Panc1 (cell line): ENCODE data around the gene WBP2NL.

Experiments used
- POLR2AphosphoS5 ChIP-seq: IDR thresholded peaks from 2 replicates; pipeline ENCODE4 v1.6.1; 2012; ENCODE audit warnings: mild to moderate bottlenecking, low read depth, low read length, moderate library complexity
- SIN3A ChIP-seq: IDR thresholded peaks from 2 replicates; pipeline ENCODE4 v1.6.1; 2012; ENCODE audit warnings: low read depth, mild to moderate bottlenecking, low read length, moderate library complexity, borderline replicate concordance; ENCODE audit not compliant: insufficient read depth
- TCF7L2 ChIP-seq: IDR thresholded peaks from 2 replicates; pipeline ENCODE4 v1.6.1; 2011; ENCODE audit warnings: mild to moderate bottlenecking, low read depth, low read length, inconsistent platforms
- TF ChIP-seq, protein P1 (sequence below): fragments of 450-650 bp; IDR thresholded peaks from 2 replicates; pipeline ENCODE4 v1.5.1; 2017; ENCODE audit warnings: mild to moderate bottlenecking
- TF ChIP-seq, protein P2 (sequence below), 2 experiments: IDR thresholded peaks; 2 replicates each; pipeline ENCODE4 v1.6.1; 2011 to 2012; ENCODE audit warnings: low read depth in 2 of 2, control low read depth in 1 of 2, low read length in 1 of 2, mild to moderate bottlenecking in 1 of 2, moderate library complexity in 1 of 2; ENCODE audit not compliant: insufficient read depth in 1 of 2

DNA sequence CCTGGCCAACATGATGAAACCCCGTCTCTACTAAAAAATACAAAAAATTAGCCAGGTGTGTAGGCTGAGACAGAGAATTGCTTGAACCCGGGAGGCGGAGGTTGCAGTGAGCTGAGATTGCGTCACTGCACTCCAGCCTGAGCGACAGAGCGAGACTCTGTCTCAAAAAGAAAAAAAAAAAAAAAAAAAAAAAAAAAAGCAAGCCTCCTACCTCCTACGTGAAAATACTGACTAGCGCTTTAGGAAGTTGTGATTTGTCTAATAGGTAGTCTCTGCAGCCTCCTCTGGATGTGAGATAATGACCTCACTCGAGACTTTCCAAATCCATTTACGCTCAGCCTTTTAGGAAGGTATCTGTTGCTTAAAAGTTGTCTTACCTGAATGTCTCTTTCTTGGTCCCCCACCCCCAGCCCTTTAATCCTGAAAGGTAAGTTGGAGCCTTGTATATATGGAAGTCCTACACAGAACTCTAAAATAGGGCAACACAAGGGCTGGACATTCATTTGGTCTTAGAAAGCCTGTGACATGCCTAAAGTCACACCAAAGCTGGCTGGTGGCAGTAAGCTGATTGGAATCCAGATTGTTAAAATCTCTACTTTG lies 23.8 kb upstream of the WBP2NL start:
- TF ChIP-seq, protein P1, sequence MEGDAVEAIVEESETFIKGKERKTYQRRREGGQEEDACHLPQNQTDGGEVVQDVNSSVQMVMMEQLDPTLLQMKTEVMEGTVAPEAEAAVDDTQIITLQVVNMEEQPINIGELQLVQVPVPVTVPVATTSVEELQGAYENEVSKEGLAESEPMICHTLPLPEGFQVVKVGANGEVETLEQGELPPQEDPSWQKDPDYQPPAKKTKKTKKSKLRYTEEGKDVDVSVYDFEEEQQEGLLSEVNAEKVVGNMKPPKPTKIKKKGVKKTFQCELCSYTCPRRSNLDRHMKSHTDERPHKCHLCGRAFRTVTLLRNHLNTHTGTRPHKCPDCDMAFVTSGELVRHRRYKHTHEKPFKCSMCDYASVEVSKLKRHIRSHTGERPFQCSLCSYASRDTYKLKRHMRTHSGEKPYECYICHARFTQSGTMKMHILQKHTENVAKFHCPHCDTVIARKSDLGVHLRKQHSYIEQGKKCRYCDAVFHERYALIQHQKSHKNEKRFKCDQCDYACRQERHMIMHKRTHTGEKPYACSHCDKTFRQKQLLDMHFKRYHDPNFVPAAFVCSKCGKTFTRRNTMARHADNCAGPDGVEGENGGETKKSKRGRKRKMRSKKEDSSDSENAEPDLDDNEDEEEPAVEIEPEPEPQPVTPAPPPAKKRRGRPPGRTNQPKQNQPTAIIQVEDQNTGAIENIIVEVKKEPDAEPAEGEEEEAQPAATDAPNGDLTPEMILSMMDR, result no peak
- TF ChIP-seq, protein P2, sequence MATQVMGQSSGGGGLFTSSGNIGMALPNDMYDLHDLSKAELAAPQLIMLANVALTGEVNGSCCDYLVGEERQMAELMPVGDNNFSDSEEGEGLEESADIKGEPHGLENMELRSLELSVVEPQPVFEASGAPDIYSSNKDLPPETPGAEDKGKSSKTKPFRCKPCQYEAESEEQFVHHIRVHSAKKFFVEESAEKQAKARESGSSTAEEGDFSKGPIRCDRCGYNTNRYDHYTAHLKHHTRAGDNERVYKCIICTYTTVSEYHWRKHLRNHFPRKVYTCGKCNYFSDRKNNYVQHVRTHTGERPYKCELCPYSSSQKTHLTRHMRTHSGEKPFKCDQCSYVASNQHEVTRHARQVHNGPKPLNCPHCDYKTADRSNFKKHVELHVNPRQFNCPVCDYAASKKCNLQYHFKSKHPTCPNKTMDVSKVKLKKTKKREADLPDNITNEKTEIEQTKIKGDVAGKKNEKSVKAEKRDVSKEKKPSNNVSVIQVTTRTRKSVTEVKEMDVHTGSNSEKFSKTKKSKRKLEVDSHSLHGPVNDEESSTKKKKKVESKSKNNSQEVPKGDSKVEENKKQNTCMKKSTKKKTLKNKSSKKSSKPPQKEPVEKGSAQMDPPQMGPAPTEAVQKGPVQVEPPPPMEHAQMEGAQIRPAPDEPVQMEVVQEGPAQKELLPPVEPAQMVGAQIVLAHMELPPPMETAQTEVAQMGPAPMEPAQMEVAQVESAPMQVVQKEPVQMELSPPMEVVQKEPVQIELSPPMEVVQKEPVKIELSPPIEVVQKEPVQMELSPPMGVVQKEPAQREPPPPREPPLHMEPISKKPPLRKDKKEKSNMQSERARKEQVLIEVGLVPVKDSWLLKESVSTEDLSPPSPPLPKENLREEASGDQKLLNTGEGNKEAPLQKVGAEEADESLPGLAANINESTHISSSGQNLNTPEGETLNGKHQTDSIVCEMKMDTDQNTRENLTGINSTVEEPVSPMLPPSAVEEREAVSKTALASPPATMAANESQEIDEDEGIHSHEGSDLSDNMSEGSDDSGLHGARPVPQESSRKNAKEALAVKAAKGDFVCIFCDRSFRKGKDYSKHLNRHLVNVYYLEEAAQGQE (IDR thresholded peaks at IDR 0.05; ENCODE audit: insufficient read depth in 1 of 2, low read depth in 2 of 2, low read length in 1 of 2), result no peak
- TF ChIP-seq POLR2AphosphoS5, result no peak
- no peak for TF ChIP-seq TCF7L2
- TF ChIP-seq SIN3A, result no peak
